Measurements from ENCODE around the gene MTMR4. TPM values are rescaled to one million over a fixed set of nuclear protein-coding genes. Genes with fewer than 3 reads are reported as not detected.
"Not testable (repeated sequence)": the region's sequence is repeated elsewhere in the genome, so short reads cannot be mapped to it uniquely, and the experiment has no call there.

The MTMR4 gene
- 10 to 100 TPM; 27.4 to 28.5 TPM for total RNA-seq
- long read RNA-seq, donor 1, partial matches to known transcripts, result 32 of 34 reads
- long read RNA-seq, donor 1, other reads (novel, unspliced or antisense), result 2 of 34 reads
- long read RNA-seq, donor 2, partial matches to known transcripts, result 5 of 6 reads
- long read RNA-seq, donor 2, other reads (novel, unspliced or antisense), result 1 of 6 reads

DNA sequence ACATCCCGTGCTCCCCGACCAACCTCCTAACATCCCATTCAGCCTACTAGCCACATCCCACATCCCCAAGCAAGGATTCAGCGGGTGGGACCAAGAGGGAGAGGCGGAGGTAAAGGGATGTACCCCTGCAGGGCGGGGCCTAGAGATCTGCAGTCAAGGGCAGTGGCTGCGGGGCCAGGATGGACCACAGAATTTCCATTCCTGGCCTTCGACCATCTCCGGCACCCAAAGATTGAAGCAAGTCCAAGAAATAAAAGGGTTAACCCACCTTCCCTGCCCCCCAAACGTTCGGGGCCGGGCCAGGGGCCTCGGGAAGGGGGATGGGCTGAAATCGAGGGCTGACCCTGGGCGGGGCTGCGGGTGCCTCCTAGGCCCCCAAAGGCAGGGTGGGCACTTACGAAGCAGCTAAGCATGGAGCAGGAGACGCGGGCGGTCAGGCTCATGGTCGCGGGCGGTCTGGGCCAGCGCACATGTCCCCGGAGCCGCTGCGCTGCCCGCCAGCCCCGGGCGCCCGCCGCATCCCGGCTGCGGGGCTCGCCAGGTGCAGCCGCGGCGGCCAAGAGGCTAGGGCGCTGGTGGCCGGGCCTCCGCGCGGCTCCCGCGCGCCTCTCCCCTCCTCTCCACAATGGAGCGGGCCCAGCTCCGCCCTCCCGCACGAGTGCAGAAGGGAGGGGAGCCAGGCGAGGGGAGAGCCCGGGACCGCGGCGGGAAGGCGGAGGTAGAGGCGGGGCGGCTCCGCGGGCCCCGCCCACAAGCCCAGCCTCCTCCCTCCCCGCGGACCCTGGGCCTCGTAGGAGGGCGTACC, at the start of gene MTMR4:
TSS of gene MTMR4 (minus strand) at position 674 of the 805 bp plus-strand sequence. CDS start at position 443, 231 bp downstream.
- intact Hi-C loops (cut with DNase I), result no loop called here
- DNase-seq (ENCODE audit: low spot score), result peak; percentile 92

- intact Hi-C loops (cut with DNase I), result no loop called here
- DNase-seq (ENCODE audit: low spot score), result no peak
Observed at GRCh38 chr17:58560511-58560910, 46.1 kb upstream of the MTMR4 start.

DNA sequence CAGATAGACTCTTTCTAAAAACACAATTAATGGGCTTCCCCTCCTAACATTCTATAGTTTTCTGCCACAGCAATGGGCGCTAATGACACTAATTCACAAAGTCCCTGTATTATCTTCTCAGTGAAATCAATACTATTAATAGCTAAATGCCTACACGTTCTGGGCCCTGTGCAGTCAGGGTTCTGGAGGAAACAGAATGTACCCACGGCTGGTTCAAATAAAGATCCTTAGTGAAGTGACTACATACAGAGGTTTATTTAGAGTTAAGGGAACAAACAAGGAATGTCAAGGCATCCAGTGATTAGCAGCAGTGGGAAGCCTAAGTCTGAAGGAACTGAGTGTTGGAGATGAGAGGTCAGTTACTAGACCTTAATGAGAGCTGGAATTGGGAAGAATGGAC, 43.5 kb upstream of the MTMR4 start:
- DNase-seq (ENCODE audit: low spot score), result no peak
- intact Hi-C loops (cut with DNase I), result no loop called here

DNA sequence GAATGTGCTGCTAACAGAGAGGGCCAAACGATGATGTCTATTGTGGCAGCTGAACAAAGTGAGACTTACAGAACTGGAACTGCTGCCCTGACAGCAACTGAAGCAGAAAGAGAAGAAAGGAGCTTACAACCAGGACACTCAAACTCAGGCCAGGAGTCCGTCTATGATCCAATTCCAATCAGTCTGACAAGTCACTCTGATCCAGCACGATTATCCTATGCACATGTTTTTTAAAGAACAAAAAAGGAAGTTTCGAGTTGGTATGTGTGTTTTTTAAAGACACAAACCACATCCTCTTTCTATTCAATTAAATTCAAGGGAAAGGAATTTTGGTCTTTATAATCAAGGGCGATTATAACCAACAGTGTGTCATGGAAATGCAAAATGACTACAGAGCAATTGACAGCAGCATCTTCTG, 42.4 kb upstream of the MTMR4 start:
- intact Hi-C loops (cut with DNase I), result no loop called here
- DNase-seq (ENCODE audit: low spot score), result no peak

DNA sequence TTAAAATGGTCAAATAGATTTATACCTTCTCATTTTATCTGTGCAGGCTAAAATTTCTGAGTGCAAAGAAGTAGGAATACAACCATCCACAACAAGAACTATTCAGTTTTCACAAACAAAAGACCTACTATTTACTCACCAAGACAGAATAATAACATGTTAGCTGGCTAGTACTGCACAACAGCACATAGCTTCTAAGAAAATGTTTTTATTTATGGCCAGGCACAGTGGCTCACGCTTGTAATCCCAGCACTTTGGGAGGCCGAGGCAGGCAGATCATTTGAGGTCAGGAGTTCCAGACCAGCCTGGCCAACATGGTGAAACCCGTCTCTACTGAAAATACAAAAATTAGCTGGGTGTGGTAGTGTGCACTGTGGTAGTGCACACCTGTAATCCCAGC, 40.7 kb upstream of the MTMR4 start:
- DNase-seq (ENCODE audit: low spot score); intact Hi-C loops (cut with DNase I): not testable (repeated sequence)

DNA sequence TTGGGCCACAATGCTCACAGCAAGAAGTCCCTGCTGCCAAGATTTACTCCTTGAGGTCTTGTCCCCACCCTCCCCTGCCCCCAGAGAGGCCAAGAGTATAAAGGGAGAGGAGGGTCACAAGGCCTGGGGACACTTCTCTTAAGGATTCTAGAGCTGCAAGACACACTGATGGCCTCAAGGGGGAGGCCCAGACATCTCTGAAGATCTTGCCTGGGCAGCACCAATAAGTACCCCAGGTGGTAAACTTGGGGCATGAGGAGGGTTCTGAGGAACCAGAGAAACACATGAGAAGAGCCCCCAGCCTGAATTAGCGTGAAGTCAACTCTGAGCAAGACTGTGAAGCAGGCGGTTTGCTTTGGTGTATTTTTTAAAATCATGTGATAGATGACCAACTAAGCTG, 26.8 kb upstream of the MTMR4 start:
- intact Hi-C loops (cut with DNase I), result loop anchor here in 1 of 2 donors (10.0 kb wide), 1 partner anchor 84 kb away; no protein-coding TSS in a partner anchor
- DNase-seq (ENCODE audit: low spot score), result no peak

DNA sequence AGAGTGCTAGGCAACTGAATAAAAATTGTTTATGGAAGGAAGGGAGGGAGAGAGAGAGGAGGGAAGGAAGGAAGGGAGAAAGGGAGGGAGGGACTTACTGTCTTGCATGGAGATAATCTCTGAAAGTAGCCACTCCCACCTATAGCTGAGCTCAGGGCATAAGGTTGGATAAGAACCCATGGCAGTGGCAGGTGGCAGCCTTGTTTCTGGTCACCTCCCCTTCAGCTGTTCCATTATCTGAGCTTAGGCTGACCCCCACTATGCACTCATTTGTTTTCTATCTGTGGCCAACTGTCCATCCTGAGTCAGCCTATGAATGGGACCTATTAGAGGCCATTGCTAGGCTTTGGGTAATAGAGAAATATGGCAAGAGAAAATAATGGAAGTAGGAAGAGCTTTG, 25.3 kb upstream of the MTMR4 start:
- intact Hi-C loops (cut with DNase I), result loop anchor here in 1 of 2 donors (10.0 kb wide), 1 partner anchor 85 kb away; no protein-coding TSS in a partner anchor
- DNase-seq (ENCODE audit: low spot score), result no peak

DNA sequence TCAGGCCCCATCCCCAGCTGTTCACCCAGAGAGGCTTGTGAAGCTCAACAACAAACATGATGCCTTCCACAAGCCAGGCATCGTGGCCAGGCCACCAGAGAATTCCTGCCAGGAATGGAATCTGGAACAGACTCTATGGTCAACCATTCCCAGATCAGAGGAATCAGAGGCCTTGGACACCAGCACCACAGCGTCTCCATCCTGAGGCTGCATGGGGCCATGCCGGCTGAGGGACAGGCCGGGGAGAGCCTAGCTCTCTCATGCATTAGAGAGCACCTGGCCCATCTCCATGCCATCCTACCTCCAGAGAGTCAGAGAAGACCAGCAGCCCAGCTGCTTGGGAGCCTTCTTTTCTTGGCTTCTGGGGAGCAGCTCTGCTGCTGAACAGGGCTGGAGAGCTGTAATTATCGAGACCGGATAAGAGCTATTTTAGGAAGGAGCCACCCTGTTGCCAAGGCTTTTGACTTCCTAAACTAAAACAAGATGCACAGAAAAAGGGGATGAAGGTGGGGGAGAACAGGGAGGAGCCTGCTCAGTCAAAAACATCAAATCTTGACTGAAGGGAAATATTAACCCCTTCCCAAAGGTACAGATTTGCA, 24.5 kb upstream of the MTMR4 start:
- DNase-seq (ENCODE audit: low spot score), result no peak
- intact Hi-C loops (cut with DNase I), result no loop called here

DNA sequence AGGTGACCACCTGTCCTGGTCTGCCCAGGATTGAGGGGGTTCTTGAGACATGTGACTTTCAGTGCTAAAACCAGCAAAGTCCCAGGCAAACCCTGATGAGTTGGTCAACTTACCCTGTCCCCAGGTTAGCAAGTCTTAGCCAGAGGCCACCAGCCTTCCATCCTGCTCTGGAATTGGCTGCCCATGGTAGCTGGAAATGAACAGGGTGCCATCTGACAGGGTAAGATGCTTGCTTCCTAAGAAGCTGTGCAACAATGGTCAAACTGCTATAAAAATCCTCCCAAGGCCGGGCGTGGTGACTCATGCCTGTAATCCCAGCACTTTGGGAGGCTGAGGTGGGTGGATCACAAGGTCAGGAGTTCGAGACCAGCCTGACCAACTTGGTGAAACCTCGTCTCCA, 22.8 kb upstream of the MTMR4 start:
- DNase-seq (ENCODE audit: low spot score), result no peak
- intact Hi-C loops (cut with DNase I), result no loop called here

DNA sequence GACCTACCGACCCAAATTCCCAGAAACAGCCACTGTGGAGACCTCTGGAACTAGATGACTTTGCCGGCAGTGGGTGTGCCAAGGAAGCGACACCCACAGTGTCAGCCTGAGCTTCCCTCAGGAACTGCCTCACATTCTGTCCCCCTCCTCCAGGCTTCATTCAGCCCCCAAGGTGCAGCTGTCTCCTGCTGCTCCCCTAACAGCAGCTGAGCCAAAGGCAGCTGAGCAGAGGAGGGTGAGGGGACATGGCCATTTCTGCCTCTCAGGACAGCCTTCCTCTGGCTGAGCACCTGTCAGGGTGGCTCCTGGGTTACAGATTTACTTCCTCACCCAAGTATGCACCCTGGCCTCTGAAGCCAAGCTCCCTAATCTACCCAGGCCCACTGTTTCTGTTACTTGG, 22.1 kb upstream of the MTMR4 start:
- intact Hi-C loops (cut with DNase I), result no loop called here
- no peak for DNase-seq (ENCODE audit: low spot score)

- DNase-seq (ENCODE audit: low spot score), result no peak
- intact Hi-C loops (cut with DNase I), result no loop called here
Observed at GRCh38 chr17:58535431-58535830, 21.0 kb upstream of the MTMR4 start.

DNA sequence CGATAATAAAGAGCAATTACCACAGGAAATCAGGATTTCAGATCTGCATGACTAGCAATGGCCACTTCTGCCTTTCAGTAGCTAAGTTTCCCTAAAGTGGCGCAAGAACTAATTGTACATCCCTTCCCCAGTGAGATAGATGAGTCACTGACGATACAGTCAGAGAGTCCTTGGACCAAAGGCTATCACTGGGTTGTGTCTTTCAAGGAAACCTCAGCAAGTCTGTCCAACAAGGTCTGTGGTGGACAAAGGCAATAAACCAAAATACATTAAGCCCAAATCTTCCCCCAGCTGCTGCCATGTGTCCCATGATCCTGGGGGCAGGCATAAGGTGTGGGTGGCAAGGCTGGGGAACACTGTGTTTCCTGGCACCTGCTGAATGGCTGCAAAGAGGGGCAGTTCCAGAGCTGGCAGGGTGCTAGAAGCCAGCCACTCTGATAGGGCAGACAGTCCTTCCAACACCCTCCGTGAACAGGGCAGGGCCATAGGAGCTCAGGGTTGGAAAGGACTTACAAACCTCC, 20.5 kb upstream of the MTMR4 start:
- intact Hi-C loops (cut with DNase I), result no loop called here
- DNase-seq (ENCODE audit: low spot score), result no peak

DNA sequence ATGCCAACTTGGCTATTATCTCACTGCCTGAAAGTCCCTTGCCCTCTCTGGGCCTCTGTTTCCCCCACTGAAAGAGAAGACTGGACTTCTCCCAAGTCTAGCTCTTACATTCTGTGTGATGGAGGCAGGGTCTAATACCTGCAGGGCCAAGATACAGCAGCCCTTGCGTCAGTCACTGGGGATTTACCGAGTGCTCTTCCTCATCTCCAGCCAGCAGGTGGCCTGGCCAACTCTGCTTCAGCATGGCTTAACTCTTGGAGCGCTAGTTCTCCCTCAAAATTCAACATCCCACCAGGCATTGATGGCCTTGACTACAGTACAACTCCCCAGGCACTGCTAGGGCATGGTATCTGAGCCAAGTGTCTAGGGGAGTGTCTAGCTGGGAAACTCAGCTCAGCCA, 19.9 kb upstream of the MTMR4 start:
- intact Hi-C loops (cut with DNase I), result no loop called here
- no peak for DNase-seq (ENCODE audit: low spot score)

GRCh38 chr17:58533616-58534188, 19.3 kb upstream of the MTMR4 start:
- intact Hi-C loops (cut with DNase I), result no loop called here
- DNase-seq (ENCODE audit: low spot score), result no peak

DNA sequence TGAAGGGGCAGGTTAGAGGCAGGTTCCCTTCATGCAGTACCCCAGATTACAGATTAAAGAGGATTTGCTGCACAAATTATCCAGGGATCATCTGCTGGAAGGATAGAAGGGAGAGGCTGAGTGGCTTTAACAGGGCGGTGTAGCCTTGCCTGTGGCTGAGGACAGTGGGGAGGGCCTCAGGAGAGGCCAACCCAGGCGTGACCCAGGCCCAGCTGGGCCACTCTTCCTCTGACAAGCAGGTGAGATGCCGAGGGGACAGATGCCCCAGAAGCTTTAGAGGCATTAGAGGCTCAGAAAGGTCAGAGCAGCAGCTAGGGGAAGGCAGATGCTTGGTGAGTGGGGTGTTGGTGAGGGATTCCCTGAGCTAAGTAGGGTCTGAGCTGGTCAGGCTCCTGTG, 18.1 kb upstream of the MTMR4 start:
- no peak for DNase-seq (ENCODE audit: low spot score)
- intact Hi-C loops (cut with DNase I), result no loop called here

DNA sequence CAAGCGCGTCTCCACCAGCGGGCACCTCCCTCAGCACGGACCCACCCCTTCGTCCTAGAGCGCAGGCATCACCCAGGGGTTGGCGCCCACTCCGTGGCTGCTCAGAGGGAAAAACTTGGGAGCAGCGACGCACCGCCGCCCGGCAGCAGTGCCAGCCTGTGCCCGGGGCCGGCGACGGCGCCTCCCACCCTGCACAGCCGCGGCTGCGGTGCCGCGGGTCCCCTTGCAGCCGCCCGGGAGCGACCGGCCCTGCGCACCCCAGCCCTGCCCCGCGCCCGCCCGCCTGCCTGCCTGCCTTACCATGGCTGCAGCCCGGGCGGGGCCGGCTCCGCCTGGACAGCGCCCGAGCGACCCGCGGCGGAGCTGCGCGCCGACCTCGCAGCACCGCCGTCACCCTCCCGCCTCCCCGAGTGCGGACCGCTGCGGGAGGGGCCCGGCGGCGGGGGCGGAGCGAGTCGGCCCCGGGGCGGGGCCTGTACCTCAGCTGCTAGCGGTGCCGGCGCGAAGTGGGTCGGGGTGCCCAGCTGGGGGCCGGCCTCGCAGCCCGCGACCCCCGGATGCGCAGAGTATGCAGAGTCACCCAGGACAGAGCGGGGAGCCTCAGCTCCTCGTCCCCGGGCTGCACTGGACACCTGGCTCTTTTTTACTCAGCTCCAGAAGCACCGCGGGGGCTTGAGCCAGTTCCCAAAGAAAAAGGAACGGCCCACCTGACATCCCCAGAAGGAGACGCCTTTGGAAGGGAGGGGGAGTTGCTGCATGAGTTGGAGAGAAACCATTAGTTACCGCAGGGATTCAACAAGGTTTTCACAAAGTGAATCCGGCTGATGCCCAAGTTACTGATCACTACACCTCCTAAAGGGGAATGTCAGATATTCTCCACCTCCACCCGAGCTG, 17.5 kb upstream of the MTMR4 start:
- intact Hi-C loops (cut with DNase I), result no loop called here
- no peak for DNase-seq (ENCODE audit: low spot score)

GRCh38 chr17:58531122-58531521, 16.7 kb upstream of the MTMR4 start:
- intact Hi-C loops (cut with DNase I), result no loop called here
- no peak for DNase-seq (ENCODE audit: low spot score)

GRCh38 chr17:58530655-58531054, 16.2 kb upstream of the MTMR4 start:
- intact Hi-C loops (cut with DNase I), result no loop called here
- DNase-seq (ENCODE audit: low spot score), result no peak

- intact Hi-C loops (cut with DNase I), result no loop called here
- DNase-seq (ENCODE audit: low spot score), result no peak
Observed at GRCh38 chr17:58529275-58529674, 14.8 kb upstream of the MTMR4 start.
